ENCODE data around the gene TMEM106C. TPM values are rescaled to one million over a fixed set of nuclear protein-coding genes. Genes with fewer than 3 reads are reported as not detected.

TMEM106C gene
- total and polyA plus RNA-seq, 2 donors from 2014 or later, result 51.7 to 126 TPM

- Histone ChIP-seq H3K27me3 (ENCODE audit: control insufficient read depth, insufficient read depth, low read length) (no peaks in the 10 kb centered on the region), H3K27ac (ENCODE audit: low read depth in 2 of 2, low read length in 2 of 2) (no peak overlapping the region), H3K4me3 (ENCODE audit: low read length in 3 of 3) (no peak overlapping the region), H3K9ac (ENCODE audit: low read length in 3 of 3) (no peak overlapping the region), H3K9me3 (ENCODE audit: control insufficient read depth in 2 of 3, insufficient read depth in 1 of 3, low read length in 3 of 3) (no peaks in the 10 kb centered on the region), H3K36me3 (ENCODE audit: control insufficient read depth in 2 of 3, insufficient read depth in 3 of 3, low read length in 3 of 3) (peaks cover 0 to 14% (median 5%) of the 10 kb centered on the region in 3 donors), H3K4me1 (ENCODE audit: control insufficient read depth in 2 of 3, insufficient read depth in 2 of 3, low read depth in 1 of 3, low read length in 3 of 3) (peaks cover 0 to 6% (median 2%) of the 10 kb centered on the region in 3 donors)
- FAIRE-seq (no peak), DNase-seq (no peak)
- intact Hi-C loops (cut with DNase I), result no loop called here
- TF ChIP-seq, protein P1, sequence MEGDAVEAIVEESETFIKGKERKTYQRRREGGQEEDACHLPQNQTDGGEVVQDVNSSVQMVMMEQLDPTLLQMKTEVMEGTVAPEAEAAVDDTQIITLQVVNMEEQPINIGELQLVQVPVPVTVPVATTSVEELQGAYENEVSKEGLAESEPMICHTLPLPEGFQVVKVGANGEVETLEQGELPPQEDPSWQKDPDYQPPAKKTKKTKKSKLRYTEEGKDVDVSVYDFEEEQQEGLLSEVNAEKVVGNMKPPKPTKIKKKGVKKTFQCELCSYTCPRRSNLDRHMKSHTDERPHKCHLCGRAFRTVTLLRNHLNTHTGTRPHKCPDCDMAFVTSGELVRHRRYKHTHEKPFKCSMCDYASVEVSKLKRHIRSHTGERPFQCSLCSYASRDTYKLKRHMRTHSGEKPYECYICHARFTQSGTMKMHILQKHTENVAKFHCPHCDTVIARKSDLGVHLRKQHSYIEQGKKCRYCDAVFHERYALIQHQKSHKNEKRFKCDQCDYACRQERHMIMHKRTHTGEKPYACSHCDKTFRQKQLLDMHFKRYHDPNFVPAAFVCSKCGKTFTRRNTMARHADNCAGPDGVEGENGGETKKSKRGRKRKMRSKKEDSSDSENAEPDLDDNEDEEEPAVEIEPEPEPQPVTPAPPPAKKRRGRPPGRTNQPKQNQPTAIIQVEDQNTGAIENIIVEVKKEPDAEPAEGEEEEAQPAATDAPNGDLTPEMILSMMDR (IDR thresholded peaks at IDR 0.05; ENCODE audit: borderline replicate concordance, extremely low read depth, insufficient read depth), result no peak
Measured at GRCh38 chr12:47969845-47970244, 6.4 kb downstream of the TMEM106C start.

DNA sequence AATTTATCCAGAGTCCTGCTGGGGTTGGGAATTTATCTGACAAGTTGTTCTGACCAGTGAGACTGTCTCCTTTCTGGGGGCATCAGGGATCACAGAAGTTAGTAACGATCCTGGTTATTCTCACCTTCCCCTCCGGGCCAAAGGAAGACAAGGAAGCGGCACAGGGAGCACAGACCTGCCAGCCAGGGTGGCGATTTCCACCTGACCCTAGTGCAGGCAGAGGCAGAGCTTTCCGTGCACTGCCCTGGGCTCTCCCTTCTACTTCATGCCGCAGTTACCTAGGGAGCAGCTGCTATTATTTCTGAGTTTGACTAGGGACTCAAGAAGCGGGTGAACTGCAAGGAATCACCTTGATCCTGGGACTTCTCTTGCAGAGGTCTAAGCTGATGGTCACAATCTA, 7.4 kb downstream of the TMEM106C start:
- H3K4me3 ChIP-seq (ENCODE audit: low read length in 3 of 3), result no peak overlapping the region
- no peak overlapping the region for H3K27ac ChIP-seq (ENCODE audit: low read depth in 2 of 2, low read length in 2 of 2)
- intact Hi-C loops (cut with DNase I), result no loop called here
- H3K4me1 ChIP-seq (ENCODE audit: control insufficient read depth in 2 of 3, insufficient read depth in 2 of 3, low read depth in 1 of 3, low read length in 3 of 3), result no peaks in the 10 kb centered on the region
- H3K36me3 ChIP-seq (ENCODE audit: control insufficient read depth in 2 of 3, insufficient read depth in 3 of 3, low read length in 3 of 3), result peaks cover 0 to 12% (median 3%) of the 10 kb centered on the region in 3 donors
- FAIRE-seq (no peak), DNase-seq (no peak)
- TF ChIP-seq, protein P1 (IDR thresholded peaks at IDR 0.05; ENCODE audit: borderline replicate concordance, extremely low read depth, insufficient read depth), result no peak
- no peaks in the 10 kb centered on the region for H3K27me3 ChIP-seq (ENCODE audit: control insufficient read depth, insufficient read depth, low read length)
- no peaks in the 10 kb centered on the region for H3K9me3 ChIP-seq (ENCODE audit: control insufficient read depth in 2 of 3, insufficient read depth in 1 of 3, low read length in 3 of 3)
- H3K9ac ChIP-seq (ENCODE audit: low read length in 3 of 3), result no peak overlapping the region

GRCh38 chr12:47972895-47973294, 9.5 kb downstream of the TMEM106C start:
- no peak for FAIRE-seq

More at GRCh38 chr12:47972895-47973294, 9.5 kb downstream of the TMEM106C start:
- intact Hi-C loops (cut with DNase I), result no loop called here
- H3K9ac ChIP-seq (ENCODE audit: low read length in 3 of 3), result no peak overlapping the region
- no peaks in the 10 kb centered on the region for H3K9me3 ChIP-seq (ENCODE audit: control insufficient read depth in 2 of 3, insufficient read depth in 1 of 3, low read length in 3 of 3)
- no peaks in the 10 kb centered on the region for H3K27me3 ChIP-seq (ENCODE audit: control insufficient read depth, insufficient read depth, low read length)
- no peak overlapping the region for H3K4me3 ChIP-seq (ENCODE audit: low read length in 3 of 3)
- H3K36me3 ChIP-seq (ENCODE audit: control insufficient read depth in 2 of 3, insufficient read depth in 3 of 3, low read length in 3 of 3), result peaks cover 0 to 3% (median 0%) of the 10 kb centered on the region in 3 donors
- TF ChIP-seq, protein P1 (IDR thresholded peaks at IDR 0.05; ENCODE audit: borderline replicate concordance, extremely low read depth, insufficient read depth), result no peak
- DNase-seq, result no peak
- H3K27ac ChIP-seq (ENCODE audit: low read depth in 2 of 2, low read length in 2 of 2), result no peak overlapping the region
- no peaks in the 10 kb centered on the region for H3K4me1 ChIP-seq (ENCODE audit: control insufficient read depth in 2 of 3, insufficient read depth in 2 of 3, low read depth in 1 of 3, low read length in 3 of 3)
